Measurements from ENCODE around the gene COPG2.

The COPG2 gene

DNA sequence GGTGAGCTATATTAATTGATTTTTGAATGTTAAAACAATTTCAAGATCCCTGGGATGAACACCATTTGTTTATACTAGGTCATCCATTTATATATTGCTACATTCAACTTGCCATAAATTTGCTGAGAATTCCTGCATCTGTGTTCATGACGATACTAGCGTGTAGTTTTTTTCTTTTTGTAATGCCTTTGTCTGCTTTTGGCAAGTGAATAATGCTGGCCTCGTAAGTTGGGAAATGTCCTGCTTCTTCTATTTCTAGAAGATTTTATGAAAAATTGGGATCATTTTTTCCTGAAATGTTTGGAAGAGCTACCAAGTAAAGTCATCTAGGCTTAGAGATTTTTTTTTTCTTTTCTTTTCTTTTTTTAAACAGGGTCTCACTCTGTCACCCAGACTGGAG, 189.6 kb downstream of the COPG2 start:
- TF ChIP-seq, protein P1, sequence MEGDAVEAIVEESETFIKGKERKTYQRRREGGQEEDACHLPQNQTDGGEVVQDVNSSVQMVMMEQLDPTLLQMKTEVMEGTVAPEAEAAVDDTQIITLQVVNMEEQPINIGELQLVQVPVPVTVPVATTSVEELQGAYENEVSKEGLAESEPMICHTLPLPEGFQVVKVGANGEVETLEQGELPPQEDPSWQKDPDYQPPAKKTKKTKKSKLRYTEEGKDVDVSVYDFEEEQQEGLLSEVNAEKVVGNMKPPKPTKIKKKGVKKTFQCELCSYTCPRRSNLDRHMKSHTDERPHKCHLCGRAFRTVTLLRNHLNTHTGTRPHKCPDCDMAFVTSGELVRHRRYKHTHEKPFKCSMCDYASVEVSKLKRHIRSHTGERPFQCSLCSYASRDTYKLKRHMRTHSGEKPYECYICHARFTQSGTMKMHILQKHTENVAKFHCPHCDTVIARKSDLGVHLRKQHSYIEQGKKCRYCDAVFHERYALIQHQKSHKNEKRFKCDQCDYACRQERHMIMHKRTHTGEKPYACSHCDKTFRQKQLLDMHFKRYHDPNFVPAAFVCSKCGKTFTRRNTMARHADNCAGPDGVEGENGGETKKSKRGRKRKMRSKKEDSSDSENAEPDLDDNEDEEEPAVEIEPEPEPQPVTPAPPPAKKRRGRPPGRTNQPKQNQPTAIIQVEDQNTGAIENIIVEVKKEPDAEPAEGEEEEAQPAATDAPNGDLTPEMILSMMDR (IDR thresholded peaks at IDR 0.05; ENCODE audit: low read length): no peak
- TF ChIP-seq EZH2 (IDR thresholded peaks at IDR 0.05; ENCODE audit: borderline replicate concordance, low read length): no peak
- Histone ChIP-seq H3K27ac (ENCODE audit: low read depth, low read length, poor library complexity, severe bottlenecking) (no peak overlapping the region), H3K4me3 (ENCODE audit: low read depth, low read length, poor library complexity, severe bottlenecking) (no peak overlapping the region), H3F3A (ENCODE audit: insufficient read depth, low read length) (no peaks in the 10 kb centered on the region), H4K20me1 (ENCODE audit: insufficient read depth, low read length) (no peaks in the 10 kb centered on the region), H3K27me3 (ENCODE audit: insufficient read depth, low read length) (peaks cover 8% of the 10 kb centered on the region; the same call in 1 of the 2 replicates), H3K79me2 (ENCODE audit: insufficient read depth, low read length) (no peaks in the 10 kb centered on the region), H3K36me3 (ENCODE audit: insufficient read depth, low read length) (no peaks in the 10 kb centered on the region; the same call in 1 of the 2 replicates), H3K9me2 (ENCODE audit: low read depth, low read length) (no peaks in the 10 kb centered on the region), H2AFZ (ENCODE audit: low read length) (no peak overlapping the region), H3K9me3 (ENCODE audit: low read length) (peaks cover 6% of the 10 kb centered on the region; the same call in 1 of the 2 replicates), H3K4me1 (ENCODE audit: insufficient read depth, low read length, severe bottlenecking) (no peaks in the 10 kb centered on the region), H3K4me2 (ENCODE audit: low read length) (no peak overlapping the region), H3K9ac (ENCODE audit: low read length) (no peak overlapping the region)

DNA sequence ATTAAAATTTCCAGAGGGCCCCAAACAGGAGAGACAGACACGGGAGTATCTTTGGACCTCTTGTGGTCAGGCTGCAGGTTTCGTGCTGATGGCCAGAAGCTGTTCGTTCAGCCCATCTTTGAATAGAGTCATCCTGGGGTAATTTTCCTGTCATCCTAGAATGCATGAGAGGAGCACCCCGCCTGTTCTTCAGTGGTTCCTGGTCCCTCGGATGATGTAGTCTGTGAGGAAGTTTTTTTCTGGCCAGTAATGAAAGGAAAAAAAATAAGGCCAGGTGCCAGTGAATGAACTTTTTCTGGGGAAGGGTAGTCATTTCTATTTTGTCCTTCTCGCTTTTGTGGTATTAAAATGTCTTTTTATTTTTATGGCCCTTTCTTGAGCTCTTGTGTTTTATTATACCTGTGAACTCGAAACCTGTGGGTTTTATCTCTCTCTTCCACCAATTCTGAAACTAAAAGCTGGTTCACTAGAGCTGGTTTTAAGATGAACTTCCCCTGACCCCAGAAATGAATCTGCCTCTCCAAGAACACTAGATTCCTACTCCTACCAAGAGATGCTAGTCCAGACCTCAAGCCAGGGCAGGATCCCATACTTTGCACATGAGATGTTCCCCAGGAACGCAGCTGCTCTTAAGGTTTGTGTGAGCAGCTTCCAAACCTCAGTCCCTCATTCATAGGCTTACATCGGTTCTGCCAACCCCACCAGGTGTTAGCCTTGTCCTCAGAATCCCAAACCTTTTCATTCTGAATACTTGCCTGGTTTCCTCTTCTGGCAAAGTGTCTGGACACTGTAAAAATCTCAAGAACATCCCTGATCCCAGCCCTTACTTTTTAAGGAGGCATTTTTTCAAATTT, 192.0 kb downstream of the COPG2 start:
- Histone ChIP-seq H3K9me2 (ENCODE audit: low read depth, low read length) (no peaks in the 10 kb centered on the region), H3K36me3 (ENCODE audit: insufficient read depth, low read length) (no peaks in the 10 kb centered on the region; the same call in 1 of the 2 replicates), H3K27ac (ENCODE audit: low read depth, low read length, poor library complexity, severe bottlenecking) (no peak overlapping the region), H2AFZ (ENCODE audit: low read length) (no peak overlapping the region), H3K79me2 (ENCODE audit: insufficient read depth, low read length) (no peaks in the 10 kb centered on the region), H3K4me3 (ENCODE audit: low read depth, low read length, poor library complexity, severe bottlenecking) (no peak overlapping the region), H3F3A (ENCODE audit: insufficient read depth, low read length) (no peaks in the 10 kb centered on the region), H3K4me2 (ENCODE audit: low read length) (no peak overlapping the region), H3K9ac (ENCODE audit: low read length) (no peak overlapping the region), H3K27me3 (ENCODE audit: insufficient read depth, low read length) (peaks cover 8% of the 10 kb centered on the region; the same call in 1 of the 2 replicates), H4K20me1 (ENCODE audit: insufficient read depth, low read length) (no peaks in the 10 kb centered on the region), H3K4me1 (ENCODE audit: insufficient read depth, low read length, severe bottlenecking) (peaks cover 10% of the 10 kb centered on the region), H3K9me3 (ENCODE audit: low read length) (peaks cover 6% of the 10 kb centered on the region; the same call in 1 of the 2 replicates)
- TF ChIP-seq, protein P1 (IDR thresholded peaks at IDR 0.05; ENCODE audit: low read length): no peak
- TF ChIP-seq EZH2 (IDR thresholded peaks at IDR 0.05; ENCODE audit: borderline replicate concordance, low read length): no peak

DNA sequence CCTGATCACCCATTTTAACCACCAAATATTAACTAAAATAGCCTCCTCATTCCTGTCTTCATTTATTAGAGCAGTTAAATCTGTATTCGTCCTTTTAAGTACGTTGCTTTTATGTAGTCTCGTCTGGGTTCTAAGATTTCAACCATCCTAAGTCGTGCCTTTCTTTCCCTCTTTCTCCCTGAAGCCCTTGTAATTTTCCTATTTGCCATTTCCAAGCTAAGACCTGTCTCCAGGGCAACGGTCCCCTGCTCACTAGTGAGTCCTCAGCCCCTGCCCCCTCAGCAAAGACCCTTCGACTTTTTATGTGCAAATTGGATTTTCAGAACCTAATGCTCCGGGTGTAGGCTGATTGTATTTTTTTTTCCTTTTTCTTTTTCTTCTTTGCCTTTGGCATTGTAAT, 192.8 kb downstream of the COPG2 start:
- Histone ChIP-seq H3F3A (ENCODE audit: insufficient read depth, low read length) (no peaks in the 10 kb centered on the region), H3K9ac (ENCODE audit: low read length) (no peak overlapping the region), H3K27ac (ENCODE audit: low read depth, low read length, poor library complexity, severe bottlenecking) (no peak overlapping the region), H2AFZ (ENCODE audit: low read length) (no peak overlapping the region), H3K27me3 (ENCODE audit: insufficient read depth, low read length) (peaks cover 8% of the 10 kb centered on the region; the same call in 1 of the 2 replicates), H3K79me2 (ENCODE audit: insufficient read depth, low read length) (no peaks in the 10 kb centered on the region), H3K4me1 (ENCODE audit: insufficient read depth, low read length, severe bottlenecking) (peaks cover 10% of the 10 kb centered on the region), H4K20me1 (ENCODE audit: insufficient read depth, low read length) (no peaks in the 10 kb centered on the region), H3K4me3 (ENCODE audit: low read depth, low read length, poor library complexity, severe bottlenecking) (no peak overlapping the region), H3K9me3 (ENCODE audit: low read length) (peaks cover 6% of the 10 kb centered on the region; the same call in 1 of the 2 replicates), H3K36me3 (ENCODE audit: insufficient read depth, low read length) (no peaks in the 10 kb centered on the region; the same call in 1 of the 2 replicates), H3K9me2 (ENCODE audit: low read depth, low read length) (no peaks in the 10 kb centered on the region), H3K4me2 (ENCODE audit: low read length) (no peak overlapping the region)
- TF ChIP-seq, protein P1 (IDR thresholded peaks at IDR 0.05; ENCODE audit: low read length): no peak
- no peak for TF ChIP-seq EZH2 (IDR thresholded peaks at IDR 0.05; ENCODE audit: borderline replicate concordance, low read length)

All from OCI-LY1 (cell line).